Daoy (cell line): ENCODE results near the gene PTK6. TPM values are rescaled to one million over a fixed set of nuclear protein-coding genes. Genes with fewer than 3 reads are reported as not detected.
"Not testable (repeated sequence)": the region's sequence is repeated elsewhere in the genome, so short reads cannot be mapped to it uniquely, and the experiment has no call there.

Experiments used
- DNase-seq: peaks from one replicate; pipeline ENCODE4 v3.0.0-alpha.2; 2015; ENCODE audit warnings: low read depth
- total RNA-seq: library from RNA; depleted of rRNA; stranded (reverse); fragments of >200 nt; shearing (Covaris generic); gene quantifications from 2 replicates; pipeline ENCODE4 v1.2.3, GENCODE V29; 2014

The PTK6 gene
- total RNA-seq, 1 experiment from 2014 or later, result not detected

- DNase-seq, result no peak
Observed at GRCh38 chr20:63568986-63569949, 32.1 kb upstream of the PTK6 start.

- no peak for DNase-seq
Observed at GRCh38 chr20:63568170-63568981, 31.2 kb upstream of the PTK6 start.

GRCh38 chr20:63567386-63568169, 30.4 kb upstream of the PTK6 start:
- DNase-seq, result no peak

- DNase-seq, result no peak
Observed at GRCh38 chr20:63567136-63567385, 29.9 kb upstream of the PTK6 start.

- no peak for DNase-seq
Observed at GRCh38 chr20:63566395-63567135, 29.4 kb upstream of the PTK6 start.

- DNase-seq, result no peak
Observed at GRCh38 chr20:63565699-63566335, 28.6 kb upstream of the PTK6 start.

GRCh38 chr20:63565021-63565698, 28.0 kb upstream of the PTK6 start:
- DNase-seq, result no peak

GRCh38 chr20:63564036-63564810, 27.0 kb upstream of the PTK6 start:
- no peak for DNase-seq

- DNase-seq, result no peak
Observed at GRCh38 chr20:63563225-63563935, 26.2 kb upstream of the PTK6 start.

GRCh38 chr20:63562461-63563224, 25.5 kb upstream of the PTK6 start:
- DNase-seq, result no peak

GRCh38 chr20:63561624-63562396, 24.6 kb upstream of the PTK6 start:
- no peak for DNase-seq

GRCh38 chr20:63560856-63561609, 23.9 kb upstream of the PTK6 start:
- DNase-seq, result no peak

- no peak for DNase-seq
Observed at GRCh38 chr20:63560333-63560805, 23.2 kb upstream of the PTK6 start.

- not testable (repeated sequence) for DNase-seq
Observed at GRCh38 chr20:63559485-63560332, 22.5 kb upstream of the PTK6 start.

- DNase-seq, result no peak
Observed at GRCh38 chr20:63558804-63559484, 21.8 kb upstream of the PTK6 start.
